ENCODE measurements around the gene EVC.

DNA sequence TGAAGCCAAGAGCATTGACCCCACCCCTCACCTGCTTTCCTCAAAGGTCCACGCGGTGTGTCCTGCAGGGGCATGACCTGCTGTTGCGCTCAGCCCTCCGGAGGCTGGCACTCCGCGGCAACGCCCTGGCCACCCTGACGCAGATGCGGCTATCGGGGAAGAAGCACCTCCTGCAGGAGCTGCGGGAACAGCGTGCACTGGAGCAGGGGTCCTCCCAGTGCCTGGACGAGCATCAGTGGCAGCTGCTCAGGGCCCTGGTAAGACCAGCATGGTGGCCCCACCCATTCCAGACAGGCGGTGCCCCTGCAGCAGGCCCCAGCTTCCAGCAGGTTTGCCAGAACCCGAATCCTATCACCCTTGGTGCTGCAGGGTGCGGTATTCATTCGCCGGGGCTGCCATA, 86.0 kb downstream of the EVC start:
- TF ChIP-seq TAF1 (IDR thresholded peaks at IDR 0.05; ENCODE audit: borderline replicate concordance, low read depth, low read length) (no peak), POLR2AphosphoS5 (IDR thresholded peaks at IDR 0.05; ENCODE audit: low read depth, low read length) (no peak), POLR2A (IDR thresholded peaks at IDR 0.05; ENCODE audit: low read depth, low read length) (no peak)
